ENCODE measurements around the gene LIX1.
"Not testable (repeated sequence)": the region's sequence is repeated elsewhere in the genome, so short reads cannot be mapped to it uniquely, and the experiment has no call there.

Gene LIX1

DNA sequence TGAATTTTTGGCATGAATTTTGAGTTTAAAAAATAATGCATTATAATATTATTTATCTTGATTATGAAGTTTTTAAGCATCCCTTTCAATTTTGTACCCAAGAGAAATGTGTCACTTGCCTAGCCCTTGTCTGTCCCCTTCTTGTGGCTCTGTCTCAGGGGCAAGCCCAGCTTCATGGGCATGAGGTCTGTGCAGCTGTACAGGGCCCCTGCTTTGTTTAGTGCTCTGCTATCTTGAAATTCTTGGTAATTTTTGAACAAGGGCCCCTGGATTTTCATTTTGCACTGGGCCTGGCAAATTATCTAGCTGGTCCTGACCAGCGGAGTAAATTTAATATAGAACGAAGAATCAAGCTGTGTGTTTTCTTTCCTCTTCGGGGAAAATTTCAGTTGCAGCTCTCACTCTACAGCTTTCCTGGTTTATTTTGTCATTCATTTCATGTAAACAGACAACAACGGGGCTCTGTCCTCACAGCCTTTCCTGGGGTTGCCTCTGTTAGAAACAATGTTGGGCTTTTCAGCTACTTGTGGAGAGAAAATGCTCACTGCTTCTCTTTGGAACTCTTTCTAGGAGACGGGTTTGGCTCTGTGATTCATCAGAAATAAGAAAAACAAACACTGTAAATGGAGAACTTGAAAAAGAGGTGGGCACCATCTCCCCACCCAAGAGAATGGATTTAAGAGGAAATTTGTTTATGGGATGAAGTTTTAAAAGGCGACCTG, 41.1 kb downstream of the LIX1 start:
- no peak for DNase-seq

DNA sequence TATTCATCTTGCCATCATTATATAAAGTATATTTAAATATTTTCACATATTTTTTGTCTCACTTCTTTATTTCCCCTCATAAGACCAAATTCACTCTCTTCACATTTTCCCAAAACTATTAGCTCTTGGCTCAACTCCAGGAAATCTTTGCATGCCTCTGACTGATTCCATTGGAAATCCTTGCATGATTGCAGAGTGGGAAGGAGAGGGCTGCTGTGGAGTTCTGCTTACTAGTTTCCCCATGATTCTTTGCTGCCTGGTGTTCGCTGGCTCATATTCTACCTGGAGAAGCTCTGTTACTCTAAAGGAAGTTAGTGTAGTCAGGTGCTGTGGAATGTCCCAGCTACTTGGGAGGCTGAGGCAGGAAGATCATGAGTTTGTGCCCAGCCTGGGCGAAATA, 41.9 kb downstream of the LIX1 start:
- DNase-seq = no peak

DNA sequence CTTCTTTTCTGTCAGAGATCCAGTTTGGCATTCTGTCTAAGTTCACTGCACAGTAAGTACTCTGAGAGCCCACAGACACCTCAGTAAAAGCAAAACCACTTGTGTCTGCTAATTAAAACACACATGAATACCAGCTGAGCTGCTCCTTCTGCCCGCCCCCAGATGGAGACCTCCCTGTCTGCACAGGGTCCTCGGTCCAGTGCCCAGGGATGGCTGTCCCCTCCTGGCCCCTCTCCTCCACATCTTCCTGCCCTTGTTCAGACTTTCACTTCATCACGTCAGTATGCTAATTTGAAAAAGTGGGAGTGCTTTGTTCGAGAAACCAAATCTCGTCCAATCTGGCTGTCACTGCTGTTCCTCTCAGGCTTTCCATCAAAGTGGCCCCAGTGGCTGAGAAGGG, 43.5 kb downstream of the LIX1 start:
- no peak for DNase-seq

DNA sequence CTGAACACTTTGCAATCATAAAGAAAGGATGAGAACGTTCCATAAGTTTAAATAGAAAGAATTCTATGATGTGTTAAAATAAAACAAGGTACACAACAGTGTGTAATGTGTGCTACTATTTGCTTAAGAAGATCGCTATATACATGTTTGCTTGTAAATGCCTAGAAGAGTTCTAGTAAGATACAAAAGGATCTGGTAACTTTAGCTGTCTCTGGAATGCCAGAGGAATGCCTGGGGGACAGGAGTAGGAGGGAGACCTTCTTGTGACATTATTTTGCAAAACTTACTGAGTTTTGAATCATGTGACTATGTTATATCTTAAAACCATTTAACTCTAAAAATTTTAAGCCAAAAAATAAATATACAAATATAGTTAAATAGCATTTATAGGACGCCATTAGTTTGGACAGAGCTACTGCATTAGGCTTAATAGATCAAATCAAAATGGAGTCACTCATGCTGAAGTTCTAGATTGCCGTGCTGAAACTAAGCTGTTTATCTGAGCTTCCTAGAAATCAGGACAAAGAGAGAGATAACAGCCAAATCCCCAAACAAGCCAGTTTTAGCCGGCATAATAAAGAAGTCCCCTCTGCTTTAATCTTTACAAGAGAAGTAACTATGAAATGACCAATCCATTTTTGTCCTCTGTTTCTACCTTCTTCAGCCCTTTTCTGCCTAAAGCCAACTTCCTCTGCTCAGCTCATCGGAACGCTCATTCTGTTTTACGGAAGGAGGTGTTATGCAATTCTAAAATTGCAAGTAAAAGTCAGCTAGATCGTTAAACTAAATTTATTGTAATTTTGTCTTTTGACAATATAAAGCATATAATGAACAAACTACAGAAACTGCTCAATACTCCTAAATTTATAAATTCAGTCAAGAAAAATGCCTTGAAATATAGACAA, 44.8 kb downstream of the LIX1 start:
- DNase-seq = no peak

DNA sequence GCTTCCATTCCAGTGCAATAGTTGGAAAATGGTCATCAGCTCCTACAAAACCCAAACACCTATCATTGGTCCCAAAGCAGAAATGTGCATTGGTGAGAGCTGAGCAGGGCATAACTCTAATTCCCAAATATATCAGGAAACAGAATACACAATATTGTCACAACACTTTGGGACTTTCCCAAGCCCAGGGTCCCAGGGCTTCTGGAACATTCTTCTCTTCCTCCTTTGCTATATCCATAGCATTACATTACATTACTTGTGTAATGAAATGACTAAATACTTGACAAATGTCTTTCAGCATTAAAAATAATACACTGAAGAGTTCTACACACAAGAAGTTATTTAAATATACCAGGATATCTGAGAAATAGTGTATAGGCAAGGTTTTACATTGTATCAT, 45.6 kb downstream of the LIX1 start:
- DNase-seq = no peak

DNA sequence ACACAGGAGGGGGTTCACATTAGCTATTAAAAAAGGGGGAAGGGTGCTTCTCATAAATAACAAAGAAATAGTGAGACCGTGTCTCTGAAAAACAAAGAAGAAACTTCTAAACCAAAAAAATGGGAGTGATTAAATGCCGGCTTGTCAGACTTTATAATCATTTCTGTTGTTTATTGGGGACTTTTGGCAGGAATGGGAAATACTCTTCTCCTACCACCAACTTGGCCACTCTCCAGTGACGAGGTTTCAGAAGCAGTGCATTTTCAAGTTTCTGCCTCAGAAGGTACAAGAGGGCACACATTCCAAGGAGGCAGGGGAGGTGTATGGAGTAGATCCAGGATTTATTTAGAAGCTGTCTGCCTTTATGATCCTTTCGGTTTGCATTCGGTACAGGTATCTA, 46.2 kb downstream of the LIX1 start:
- DNase-seq = no peak

DNA sequence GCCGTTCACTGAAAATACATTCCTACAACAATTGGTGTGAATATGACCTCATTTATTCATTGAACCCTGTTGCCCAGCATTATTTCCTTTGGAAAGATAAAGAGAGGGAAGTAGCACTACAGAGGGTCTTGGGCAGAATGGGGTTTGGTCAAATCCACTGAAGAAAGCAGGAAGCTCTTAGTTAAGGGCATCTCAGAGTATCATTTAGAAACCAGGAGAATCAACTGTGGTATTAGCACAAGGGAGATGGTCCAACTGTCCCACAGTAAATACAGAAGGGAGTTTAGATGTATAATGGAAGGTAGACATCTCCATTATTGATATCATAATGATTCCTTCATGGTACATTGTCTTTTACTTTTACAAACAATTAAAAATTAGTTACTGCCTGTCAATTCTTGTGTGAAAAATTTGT, 47.1 kb downstream of the LIX1 start:
- DNase-seq = no peak

DNA sequence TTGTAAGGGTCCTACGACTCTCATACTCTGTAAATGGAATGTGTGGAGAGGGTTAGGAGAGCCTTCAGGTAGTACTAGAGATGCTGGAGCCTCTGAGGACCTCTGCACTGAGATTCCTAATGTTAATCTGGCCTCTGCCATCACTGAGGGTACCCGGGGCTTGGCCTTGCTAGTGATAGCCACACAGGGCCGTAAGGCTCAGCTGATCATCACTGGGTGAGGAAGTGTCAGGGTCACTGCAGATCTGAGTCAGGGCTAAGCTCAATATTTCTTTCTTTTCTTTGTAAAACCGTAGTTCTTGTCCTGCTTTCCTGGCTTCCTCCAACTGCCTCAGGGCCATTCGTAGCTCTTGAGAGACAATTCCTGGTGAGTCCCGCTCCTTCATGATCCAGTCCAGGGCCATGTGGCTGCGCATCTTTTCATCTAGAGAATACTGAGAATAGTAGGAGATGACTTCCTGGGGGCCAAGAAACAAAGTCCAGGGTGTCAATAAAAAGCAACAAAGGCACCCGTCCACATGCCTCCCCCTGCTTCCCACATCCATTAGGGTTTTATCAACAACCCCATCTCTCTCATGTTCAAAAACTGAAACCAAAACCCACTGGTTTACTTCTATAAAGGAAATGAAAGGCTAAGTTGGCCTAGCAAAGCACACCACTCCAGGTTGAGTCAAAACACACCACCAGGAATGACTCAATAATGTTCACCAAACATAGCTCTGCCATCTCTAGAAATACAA, 47.7 kb downstream of the LIX1 start:
- DNase-seq = no peak

DNA sequence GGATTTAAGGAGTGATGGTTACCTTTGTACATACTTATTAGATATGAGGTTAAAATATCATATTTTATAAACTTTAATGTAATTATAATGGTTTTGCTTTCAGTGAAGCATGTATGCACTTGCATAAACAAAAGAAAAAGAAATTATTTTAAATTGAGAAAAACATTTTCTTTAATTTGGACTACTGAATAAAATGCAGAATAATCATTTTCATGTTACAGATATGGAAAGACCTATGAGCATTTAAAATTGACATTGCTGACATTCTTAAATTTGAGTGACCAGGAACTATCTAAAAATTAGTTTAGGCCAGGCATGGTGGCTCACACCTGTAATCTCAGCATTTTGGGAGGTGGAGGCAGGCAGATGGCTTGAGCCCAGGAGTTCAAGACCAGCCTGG, 49.2 kb downstream of the LIX1 start:
- no peak for DNase-seq

DNA sequence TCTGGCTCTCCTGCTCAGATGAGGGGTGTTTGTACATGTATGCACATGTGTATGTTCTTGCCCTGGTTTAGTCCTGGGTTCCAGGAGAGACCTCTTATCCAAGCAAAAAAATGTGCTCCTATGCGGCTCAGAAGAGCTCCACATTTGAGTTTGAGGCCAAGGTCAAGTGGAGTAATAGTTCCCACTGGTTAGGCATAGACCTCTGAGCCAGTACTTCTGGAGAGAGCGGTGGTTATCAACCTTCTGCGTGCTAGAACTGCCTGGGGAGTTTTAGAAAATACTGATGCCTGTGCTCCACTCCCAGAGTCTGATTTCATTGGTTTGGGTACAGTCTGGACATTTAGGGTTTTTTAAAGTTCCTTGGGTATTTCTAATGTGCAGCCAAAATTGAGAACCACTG, 51.5 kb downstream of the LIX1 start:
- DNase-seq = no peak

DNA sequence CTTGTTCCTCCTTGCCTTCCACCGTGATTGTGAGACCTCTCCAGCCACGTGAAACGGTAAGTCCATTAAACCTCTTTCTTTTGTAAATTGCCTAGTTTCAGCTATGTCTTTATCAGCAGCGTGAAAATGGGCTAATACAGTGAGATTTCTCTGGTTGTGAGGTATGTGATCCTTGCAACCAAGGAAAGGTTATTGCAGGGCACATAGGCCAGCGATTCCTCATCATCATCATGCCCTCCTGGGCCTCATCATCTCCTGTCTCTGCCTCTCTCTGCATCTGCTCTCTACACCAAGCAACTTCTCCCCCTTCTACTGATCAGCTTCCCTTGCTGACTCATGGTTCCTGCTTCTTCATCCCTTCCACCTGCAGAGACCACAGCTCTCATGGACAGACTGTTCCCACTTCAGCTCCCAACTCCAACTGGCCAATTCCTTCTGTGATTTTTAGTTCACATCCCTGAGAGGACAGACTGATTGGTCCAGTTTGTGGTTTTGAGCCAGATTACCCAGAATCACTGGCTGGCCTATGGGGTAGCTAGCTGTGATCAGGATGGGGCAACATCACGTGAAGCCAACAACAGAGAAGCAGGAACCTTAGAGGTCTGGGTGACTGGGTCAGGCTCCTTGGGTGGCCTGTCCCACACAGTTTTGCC, 53.1 kb downstream of the LIX1 start:
- DNase-seq = no peak

DNA sequence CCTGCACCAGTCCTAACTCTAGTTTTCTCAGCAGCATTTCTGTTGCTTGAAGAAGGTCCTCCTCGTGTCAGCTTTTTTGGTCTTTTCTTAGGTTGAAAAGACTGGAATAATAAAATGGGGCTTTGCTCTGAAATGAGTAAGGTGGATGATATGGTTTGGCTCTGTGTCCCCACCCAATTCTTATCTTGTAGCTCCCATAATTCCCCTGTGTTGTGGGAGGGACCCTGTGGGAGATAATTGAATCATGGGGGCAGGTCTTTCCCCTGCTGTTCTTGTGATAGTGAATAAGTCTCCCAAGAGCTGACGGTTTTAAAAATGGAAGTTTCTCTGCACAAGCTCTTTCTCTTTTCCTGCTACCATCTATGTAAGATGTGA, 53.6 kb downstream of the LIX1 start:
- no peak for DNase-seq

DNA sequence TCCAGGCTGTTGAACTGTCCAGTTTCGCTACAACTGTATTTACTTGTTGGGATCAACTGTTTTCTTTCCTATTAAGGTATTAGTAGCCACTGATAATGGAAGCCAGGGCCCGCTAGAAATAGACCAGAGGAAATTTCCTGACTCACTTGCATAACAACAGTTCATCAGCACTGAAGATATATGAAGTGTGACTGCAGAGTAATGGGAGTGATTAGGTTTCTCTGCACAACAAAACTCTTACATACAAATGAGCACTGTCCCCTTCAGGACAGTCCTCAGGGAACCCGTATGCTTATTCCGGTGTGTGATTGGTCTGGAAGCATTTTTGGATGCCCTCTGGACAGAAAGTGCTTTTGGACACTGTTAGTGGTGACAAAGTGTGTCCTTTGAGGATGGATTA, 55.3 kb downstream of the LIX1 start:
- DNase-seq = no peak

DNA sequence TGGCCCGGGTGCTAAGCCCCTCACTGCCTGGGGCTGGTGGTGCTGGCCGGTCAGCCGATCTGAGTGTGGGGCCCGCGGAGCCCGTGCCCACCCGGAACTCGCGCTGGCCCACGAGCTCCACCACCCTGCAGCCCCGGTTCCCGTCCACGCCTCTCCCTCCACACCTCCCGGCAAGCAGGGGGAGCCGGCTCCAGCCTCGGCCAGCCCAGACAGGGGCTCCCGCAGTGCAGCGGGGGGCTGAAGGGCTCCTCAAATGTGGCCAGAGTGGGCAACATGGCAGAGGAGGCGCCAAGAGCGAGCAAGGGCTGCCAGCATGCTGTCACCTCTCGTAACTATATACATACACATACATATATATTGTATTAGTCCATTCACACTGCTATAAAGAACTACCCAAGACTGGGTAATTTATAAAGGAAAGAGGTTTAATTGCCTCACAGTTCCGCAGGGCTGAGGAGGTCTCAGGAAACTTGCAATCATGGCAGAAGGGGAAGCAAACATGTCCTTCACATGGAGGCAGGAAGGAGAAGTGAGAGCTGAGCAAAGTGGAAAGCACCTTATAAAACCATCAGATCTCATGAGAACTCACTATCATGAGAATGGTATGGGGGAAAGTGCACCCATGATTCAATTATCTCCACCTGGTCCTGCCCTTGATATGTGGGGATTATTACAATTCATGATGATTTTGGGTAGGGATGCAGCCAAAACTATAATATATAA, 56.8 kb downstream of the LIX1 start:
- DNase-seq = no peak

DNA sequence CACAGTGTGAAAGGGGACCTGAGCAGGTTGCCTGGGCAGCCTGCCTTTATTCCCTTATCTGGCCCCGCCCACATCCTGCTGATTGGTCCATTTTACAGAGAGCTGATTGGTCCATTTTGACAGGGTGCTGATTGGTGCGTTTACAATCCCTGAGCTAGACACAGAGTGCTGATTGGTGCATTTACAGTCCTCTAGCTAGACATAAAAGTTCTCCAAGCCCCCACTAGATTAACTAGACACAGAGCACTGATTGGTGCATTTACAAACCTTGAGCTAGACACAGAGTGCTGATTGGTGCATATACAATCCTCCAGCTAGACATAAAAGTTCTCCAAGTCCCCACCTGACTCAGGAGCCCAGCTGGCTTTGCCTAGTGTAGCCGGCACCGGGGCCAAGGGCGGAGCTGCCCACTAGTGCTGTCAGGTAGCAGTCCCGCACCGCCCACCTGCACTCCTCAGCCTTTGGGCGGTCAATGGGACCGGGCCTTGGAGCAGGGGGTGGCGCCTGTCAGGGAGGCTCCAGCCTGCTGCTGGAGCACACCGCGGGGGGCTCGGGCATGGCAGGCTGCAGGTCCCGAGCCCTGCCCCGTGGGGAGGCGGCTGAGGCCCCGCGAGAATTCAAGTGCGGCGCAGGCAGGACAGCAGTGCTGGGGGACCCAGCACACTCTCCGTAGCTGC, 57.5 kb downstream of the LIX1 start:
- DNase-seq = not testable (repeated sequence)

DNA sequence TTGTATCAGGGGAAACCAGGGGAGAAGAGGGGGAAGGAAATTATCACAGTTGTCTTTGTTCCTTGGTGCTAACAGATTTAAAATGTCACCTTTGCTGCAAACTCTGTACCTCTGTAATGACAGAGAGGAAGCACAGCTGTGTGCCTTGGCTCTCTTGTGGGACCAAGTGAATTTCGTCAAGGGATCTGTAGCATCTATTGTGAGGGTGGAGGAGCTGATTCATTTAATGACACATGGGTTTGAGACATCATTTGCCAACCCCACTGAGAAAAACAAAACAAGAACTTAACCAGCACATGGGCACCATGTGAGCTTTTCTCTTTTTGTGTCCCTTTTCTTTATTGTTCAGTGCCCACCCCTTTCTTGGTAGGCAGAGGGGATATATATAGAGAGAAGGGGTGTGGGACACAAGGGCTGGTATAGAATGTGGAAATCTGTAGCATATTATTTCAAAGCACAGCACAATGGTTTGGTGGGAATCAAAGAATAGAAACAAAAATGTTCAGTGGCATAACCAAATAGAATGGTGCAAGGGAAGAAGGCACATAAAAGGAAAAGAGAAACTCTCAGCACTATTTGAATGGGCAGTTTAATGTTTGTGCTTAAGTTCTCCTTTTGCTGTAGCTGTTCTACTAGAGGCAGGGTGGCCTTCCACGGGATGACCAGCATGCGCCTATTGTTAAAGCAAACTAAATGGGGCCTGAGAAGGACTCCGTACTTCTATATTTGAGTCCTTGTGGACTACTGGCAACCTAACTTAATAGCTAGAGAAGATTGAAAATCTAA, 63.3 kb downstream of the LIX1 start:
- DNase-seq = no peak

DNA sequence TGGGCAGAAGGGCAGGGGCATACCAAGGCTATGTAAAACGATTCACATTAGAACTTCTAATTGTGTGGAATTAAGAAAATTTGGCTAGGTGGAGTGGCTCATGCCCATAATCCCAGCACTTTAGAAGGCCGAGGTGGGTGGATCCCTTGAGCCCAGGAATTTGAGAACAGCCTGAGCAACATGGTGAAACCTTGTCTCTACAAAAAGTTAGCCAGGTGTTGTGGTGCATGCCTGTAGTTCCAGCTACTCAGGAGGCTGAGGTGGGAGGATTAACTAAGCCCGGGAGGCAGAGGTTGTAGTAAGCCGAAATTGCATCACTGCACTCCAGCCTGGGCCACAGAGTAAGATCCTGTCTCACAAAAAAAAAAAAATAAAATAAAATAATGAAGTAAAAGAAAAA, 65.2 kb downstream of the LIX1 start:
- DNase-seq = no peak

DNA sequence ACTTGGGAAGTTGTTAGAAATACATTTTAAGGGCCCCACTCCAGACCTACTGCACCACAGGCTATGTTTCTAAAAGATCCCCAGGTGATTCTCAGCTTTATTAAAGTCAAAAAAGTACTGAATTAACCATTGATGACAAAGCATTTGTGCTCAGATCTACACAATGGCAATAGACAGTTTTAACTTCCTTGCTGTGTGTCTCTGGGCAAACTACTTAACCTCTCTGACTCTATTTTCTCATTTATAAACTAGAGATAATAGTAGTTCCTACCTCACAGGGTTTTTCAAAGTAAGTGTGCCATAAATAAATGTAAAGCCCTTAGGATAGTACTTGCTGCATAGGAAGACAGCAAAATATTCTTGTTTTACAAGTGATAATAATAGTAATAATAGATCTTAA, 66.3 kb downstream of the LIX1 start:
- no peak for DNase-seq

DNA sequence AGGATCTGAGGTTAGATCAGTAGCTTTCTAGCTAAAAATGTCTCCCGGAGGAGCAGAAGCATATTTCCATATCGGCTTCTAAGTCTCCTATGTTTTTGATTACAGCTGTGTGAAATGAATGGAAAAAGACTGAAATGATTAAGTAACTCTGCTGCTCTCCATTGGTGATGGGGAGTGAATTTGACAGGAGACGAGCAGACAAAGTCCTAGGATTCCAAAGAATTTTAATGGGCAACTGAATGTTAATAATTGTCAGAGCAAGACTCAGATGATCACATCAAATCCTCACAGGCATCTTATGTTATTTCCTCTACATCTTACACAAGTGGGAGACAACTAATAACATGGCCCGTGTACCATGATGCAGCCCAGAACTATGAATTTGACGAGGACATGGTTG, 66.8 kb downstream of the LIX1 start:
- DNase-seq = no peak

DNA sequence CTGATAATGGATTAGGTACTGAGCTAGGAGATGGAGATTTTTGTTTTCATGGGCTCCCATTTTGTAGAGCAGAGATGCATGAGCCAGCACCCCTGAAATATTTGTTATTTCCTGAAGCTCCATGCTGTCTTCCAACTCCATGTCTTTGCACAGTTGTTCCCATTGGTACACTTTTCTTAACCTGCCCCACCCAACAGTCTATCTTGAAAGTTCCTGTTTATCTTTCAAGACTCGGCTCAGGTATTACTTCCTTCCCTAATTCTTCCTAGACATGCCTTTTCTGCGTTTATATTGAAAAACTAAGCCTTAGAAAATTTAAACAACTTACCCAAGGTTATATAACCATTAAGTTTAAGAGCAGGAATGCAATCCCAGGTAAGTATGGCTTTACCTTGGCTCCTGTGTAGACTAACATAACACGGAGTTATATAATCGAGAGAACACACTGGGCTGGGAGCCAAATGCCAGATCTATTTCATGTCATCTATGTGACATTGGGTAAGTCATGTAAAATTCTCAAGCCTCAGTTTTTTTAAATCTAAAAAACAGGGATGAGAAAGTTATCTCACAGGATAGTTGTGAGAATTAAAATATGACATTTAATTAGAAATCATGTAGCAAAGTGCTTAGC, 67.4 kb downstream of the LIX1 start:
- no peak for DNase-seq

DNA sequence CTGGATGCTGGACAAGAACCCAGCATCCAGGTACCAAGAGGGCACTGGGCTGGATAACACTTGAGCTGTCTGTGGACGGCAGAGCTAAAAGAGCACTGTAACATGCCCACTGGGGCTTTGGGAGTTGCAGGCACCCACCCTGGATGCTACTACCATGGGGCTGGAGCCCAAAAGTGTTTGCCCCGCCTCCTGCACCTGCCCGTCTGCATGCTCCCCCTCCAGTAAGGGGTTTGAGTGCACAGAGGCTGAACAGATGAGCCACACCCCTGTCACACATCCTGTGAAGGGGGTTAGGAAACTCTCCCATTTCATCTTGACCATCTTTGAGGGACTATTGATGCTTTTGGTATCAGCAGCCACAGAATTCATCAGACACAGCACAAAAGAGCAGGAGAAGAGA, 69.0 kb downstream of the LIX1 start:
- no peak for DNase-seq

Measured in activated gamma-delta T cell (primary cell).